Neural progenitor cell (in vitro differentiated cells): ENCODE data around the gene PXDN.

ENCODE experiments used
- EZH2 ChIP-seq: fragments of 200-600 bp; sonication (generic); IDR thresholded peaks from 2 replicates; pipeline ENCODE4 v1.6.1; 2017; ENCODE audit warnings: antibody characterized with exemption, mild to moderate bottlenecking, moderate library complexity
- EZH2phosphoT487 ChIP-seq: fragments of 200-600 bp; sonication (generic); IDR thresholded peaks from 2 replicates; pipeline ENCODE4 v1.6.1; 2017; ENCODE audit warnings: antibody characterized with exemption
- TF ChIP-seq, protein P1 (sequence below): fragments of 200-600 bp; sonication (generic); IDR thresholded peaks from 2 replicates; pipeline ENCODE4 v1.5.1; 2017; ENCODE audit warnings: antibody characterized with exemption, mild to moderate bottlenecking

DNA sequence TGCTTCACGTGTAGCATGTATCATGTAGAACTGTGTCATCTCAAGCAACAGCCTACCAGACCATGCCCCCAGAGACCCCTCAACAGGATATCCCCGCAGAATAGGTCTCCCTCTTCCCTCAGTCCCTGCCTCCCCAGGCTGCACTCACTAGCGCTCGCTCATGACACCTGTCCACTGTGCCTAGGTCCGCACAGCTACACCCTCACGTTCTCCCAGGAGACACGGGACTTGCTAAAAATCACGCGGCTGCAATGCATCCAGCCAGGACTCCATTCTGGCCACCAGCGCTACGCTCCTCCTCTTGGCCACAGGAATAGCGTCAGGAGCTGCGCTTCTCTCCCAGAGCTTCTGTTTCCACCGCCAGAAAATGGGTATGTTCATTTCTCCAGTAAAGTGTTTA, 2.5 kb downstream of the PXDN start:
- TF ChIP-seq EZH2, result no peak
- TF ChIP-seq, protein P1, sequence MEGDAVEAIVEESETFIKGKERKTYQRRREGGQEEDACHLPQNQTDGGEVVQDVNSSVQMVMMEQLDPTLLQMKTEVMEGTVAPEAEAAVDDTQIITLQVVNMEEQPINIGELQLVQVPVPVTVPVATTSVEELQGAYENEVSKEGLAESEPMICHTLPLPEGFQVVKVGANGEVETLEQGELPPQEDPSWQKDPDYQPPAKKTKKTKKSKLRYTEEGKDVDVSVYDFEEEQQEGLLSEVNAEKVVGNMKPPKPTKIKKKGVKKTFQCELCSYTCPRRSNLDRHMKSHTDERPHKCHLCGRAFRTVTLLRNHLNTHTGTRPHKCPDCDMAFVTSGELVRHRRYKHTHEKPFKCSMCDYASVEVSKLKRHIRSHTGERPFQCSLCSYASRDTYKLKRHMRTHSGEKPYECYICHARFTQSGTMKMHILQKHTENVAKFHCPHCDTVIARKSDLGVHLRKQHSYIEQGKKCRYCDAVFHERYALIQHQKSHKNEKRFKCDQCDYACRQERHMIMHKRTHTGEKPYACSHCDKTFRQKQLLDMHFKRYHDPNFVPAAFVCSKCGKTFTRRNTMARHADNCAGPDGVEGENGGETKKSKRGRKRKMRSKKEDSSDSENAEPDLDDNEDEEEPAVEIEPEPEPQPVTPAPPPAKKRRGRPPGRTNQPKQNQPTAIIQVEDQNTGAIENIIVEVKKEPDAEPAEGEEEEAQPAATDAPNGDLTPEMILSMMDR, result no peak
- TF ChIP-seq EZH2phosphoT487, result no peak
